ENCODE data around the gene GAMT. TPM values are rescaled to one million over a fixed set of nuclear protein-coding genes. Genes with fewer than 3 reads are reported as not detected.
"Not testable (repeated sequence)": the region's sequence is repeated elsewhere in the genome, so short reads cannot be mapped to it uniquely, and the experiment has no call there.

Gene GAMT
- total RNA-seq, 1 experiment from 2014 or later, result 27.7 TPM

GRCh38 chr19:1440418-1440801 lies 39.1 kb upstream of the GAMT start:
- ATAC-seq (no peak), DNase-seq (ENCODE audit: low spot score) (no peak)
- H3K36me3 Mint-ChIP-seq, result peaks cover 42% of the 10 kb centered on the region
- H3K4me3 Mint-ChIP-seq, result peak overlapping the region; percentile 97
- ChIA-PET POLR2A (interaction anchor here (1.2 kb wide), 1 partner anchor 174 kb away, joined by 4 read pairs; no protein-coding TSS in a partner anchor), CTCF (interaction anchor here (0.9 kb wide), 1 partner anchor 106 kb away, joined by 3 read pairs; no protein-coding TSS in a partner anchor)
- peaks cover 24% of the 10 kb centered on the region for H3K4me1 Mint-ChIP-seq
- H3K27ac Mint-ChIP-seq, result peak overlapping the region; percentile 93
- H3K27me3 Mint-ChIP-seq (ENCODE audit: low read depth), result peaks cover 2% of the 10 kb centered on the region; the same call in 1 of the 2 replicates
- no peaks in the 10 kb centered on the region for H3K9me3 Mint-ChIP-seq
- TF ChIP-seq, protein P1, sequence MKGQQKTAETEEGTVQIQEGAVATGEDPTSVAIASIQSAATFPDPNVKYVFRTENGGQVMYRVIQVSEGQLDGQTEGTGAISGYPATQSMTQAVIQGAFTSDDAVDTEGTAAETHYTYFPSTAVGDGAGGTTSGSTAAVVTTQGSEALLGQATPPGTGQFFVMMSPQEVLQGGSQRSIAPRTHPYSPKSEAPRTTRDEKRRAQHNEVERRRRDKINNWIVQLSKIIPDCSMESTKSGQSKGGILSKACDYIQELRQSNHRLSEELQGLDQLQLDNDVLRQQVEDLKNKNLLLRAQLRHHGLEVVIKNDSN (CRISPR knock-in tag; IDR thresholded peaks at IDR 0.05), result no peak
- no peak for TF ChIP-seq JAZF1 (CRISPR knock-in tag; IDR thresholded peaks at IDR 0.05)
- TF ChIP-seq, protein P2, sequence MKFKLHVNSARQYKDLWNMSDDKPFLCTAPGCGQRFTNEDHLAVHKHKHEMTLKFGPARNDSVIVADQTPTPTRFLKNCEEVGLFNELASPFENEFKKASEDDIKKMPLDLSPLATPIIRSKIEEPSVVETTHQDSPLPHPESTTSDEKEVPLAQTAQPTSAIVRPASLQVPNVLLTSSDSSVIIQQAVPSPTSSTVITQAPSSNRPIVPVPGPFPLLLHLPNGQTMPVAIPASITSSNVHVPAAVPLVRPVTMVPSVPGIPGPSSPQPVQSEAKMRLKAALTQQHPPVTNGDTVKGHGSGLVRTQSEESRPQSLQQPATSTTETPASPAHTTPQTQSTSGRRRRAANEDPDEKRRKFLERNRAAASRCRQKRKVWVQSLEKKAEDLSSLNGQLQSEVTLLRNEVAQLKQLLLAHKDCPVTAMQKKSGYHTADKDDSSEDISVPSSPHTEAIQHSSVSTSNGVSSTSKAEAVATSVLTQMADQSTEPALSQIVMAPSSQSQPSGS (CRISPR knock-in tag; IDR thresholded peaks at IDR 0.05; ENCODE audit: borderline replicate concordance, low read depth), result no peak
- TF ChIP-seq AR (CRISPR knock-in tag; IDR thresholded peaks at IDR 0.05), result no peak
- TF ChIP-seq, protein P3, sequence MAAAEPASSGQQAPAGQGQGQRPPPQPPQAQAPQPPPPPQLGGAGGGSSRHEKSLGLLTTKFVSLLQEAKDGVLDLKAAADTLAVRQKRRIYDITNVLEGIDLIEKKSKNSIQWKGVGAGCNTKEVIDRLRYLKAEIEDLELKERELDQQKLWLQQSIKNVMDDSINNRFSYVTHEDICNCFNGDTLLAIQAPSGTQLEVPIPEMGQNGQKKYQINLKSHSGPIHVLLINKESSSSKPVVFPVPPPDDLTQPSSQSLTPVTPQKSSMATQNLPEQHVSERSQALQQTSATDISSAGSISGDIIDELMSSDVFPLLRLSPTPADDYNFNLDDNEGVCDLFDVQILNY (CRISPR knock-in tag; IDR thresholded peaks at IDR 0.05), result no peak
- no peak for TF ChIP-seq HMGA2 (CRISPR knock-in tag; IDR thresholded peaks at IDR 0.05)

DNA sequence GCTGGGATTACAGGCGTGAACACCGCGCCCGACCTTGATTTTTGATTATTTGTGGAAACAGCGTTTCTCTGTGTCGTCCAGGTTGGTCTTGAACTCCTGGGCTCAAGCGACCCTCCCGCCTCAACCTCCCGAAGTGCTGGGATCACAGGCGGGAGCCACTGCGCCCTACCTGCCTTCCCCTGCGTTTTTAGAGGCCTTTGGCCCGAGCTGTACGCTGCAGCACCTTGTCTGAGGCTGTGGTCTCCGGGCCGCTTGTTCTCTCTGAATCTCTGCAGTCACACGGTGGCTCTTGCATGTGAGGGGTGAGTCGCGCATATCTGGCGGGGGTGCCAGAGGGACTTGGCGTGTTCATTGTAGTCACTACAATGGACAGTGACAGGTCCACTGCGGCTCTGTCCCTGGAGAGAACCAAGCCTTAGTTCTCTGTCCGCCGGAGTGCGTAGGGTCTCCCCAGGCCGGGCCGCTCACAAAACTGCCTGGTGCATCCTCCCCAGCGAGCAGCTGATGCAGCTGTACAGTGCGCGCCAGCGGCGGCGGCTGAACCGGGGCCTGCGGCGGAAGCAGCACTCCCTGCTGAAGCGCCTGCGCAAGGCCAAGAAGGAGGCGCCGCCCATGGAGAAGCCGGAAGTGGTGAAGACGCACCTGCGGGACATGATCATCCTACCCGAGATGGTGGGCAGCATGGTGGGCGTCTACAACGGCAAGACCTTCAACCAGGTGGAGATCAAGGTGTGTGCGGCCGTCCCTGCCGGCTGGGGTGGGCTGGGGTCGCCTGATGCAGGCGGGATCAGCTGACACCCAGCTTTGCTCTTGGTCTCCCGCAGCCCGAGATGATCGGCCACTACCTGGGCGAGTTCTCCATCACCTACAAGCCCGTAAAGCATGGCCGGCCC lies 38.4 kb upstream of the GAMT start:
- peaks cover 44% of the 10 kb centered on the region for H3K36me3 Mint-ChIP-seq
- not testable (repeated sequence) for ATAC-seq; H3K9me3 Mint-ChIP-seq; H3K27me3 Mint-ChIP-seq (ENCODE audit: low read depth); DNase-seq (ENCODE audit: low spot score)
- ChIA-PET CTCF (interaction anchor here (0.9 kb wide), 1 partner anchor 106 kb away, joined by 3 read pairs; no protein-coding TSS in a partner anchor), POLR2A (interaction anchor here (1.2 kb wide), 1 partner anchor 173 kb away, joined by 4 read pairs; no protein-coding TSS in a partner anchor)
- H3K4me1 Mint-ChIP-seq, result peaks cover 24% of the 10 kb centered on the region
- H3K27ac Mint-ChIP-seq, result peak overlapping the region; percentile 93
- peak overlapping the region; percentile 97 for H3K4me3 Mint-ChIP-seq

DNA sequence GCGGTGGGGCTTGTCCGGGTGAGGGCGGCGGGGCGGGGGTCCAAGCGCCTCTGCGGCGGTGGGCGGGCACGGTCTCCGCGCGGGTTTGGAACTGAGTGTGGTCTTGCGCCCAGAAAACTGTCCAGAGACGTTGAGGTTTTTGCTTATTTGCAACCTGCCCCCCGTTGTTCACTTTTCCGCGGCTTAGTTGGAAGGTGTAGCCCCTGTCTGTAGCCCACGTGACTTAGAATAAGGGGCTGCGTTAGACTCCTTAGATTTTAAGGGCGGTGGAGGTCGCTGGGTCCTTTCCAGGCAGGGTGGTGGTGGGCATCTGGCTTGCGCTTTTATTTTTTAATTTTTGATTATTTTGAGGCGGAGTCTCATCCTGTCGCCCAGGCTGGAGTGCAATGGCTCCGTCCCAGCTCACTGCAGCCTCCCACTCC lies 37.6 kb upstream of the GAMT start:
- TF ChIP-seq CREB1 (CRISPR knock-in tag; IDR thresholded peaks at IDR 0.05) (no peak), NR1H2 (CRISPR knock-in tag; IDR thresholded peaks at IDR 0.05) (no peak), ZBTB21 (CRISPR knock-in tag; IDR thresholded peaks at IDR 0.05; ENCODE audit: borderline replicate concordance) (no peak)
- TF ChIP-seq, protein P4, sequence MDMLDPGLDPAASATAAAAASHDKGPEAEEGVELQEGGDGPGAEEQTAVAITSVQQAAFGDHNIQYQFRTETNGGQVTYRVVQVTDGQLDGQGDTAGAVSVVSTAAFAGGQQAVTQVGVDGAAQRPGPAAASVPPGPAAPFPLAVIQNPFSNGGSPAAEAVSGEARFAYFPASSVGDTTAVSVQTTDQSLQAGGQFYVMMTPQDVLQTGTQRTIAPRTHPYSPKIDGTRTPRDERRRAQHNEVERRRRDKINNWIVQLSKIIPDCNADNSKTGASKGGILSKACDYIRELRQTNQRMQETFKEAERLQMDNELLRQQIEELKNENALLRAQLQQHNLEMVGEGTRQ (CRISPR knock-in tag; IDR thresholded peaks at IDR 0.05), result peak; percentile 62
- TF ChIP-seq, protein P1 (CRISPR knock-in tag; IDR thresholded peaks at IDR 0.05), result peak; percentile 58; the same call in 1 of the 2 replicates
- no peak overlapping the region for H3K27ac Mint-ChIP-seq
- peaks cover 21% of the 10 kb centered on the region for H3K4me1 Mint-ChIP-seq
- no peaks in the 10 kb centered on the region for H3K9me3 Mint-ChIP-seq
- ATAC-seq (no peak), DNase-seq (ENCODE audit: low spot score) (no peak)
- CTCF ChIA-PET, result no interaction called here
- H3K4me3 Mint-ChIP-seq, result peak overlapping the region; percentile 97
- H3K27me3 Mint-ChIP-seq (ENCODE audit: low read depth), result no peaks in the 10 kb centered on the region
- peaks cover 44% of the 10 kb centered on the region for H3K36me3 Mint-ChIP-seq
- POLR2A ChIA-PET, result no interaction called here
